ENCODE data around the gene SENP6.
"Not testable (repeated sequence)": the region's sequence is repeated elsewhere in the genome, so short reads cannot be mapped to it uniquely, and the experiment has no call there.

The SENP6 gene, protein sequence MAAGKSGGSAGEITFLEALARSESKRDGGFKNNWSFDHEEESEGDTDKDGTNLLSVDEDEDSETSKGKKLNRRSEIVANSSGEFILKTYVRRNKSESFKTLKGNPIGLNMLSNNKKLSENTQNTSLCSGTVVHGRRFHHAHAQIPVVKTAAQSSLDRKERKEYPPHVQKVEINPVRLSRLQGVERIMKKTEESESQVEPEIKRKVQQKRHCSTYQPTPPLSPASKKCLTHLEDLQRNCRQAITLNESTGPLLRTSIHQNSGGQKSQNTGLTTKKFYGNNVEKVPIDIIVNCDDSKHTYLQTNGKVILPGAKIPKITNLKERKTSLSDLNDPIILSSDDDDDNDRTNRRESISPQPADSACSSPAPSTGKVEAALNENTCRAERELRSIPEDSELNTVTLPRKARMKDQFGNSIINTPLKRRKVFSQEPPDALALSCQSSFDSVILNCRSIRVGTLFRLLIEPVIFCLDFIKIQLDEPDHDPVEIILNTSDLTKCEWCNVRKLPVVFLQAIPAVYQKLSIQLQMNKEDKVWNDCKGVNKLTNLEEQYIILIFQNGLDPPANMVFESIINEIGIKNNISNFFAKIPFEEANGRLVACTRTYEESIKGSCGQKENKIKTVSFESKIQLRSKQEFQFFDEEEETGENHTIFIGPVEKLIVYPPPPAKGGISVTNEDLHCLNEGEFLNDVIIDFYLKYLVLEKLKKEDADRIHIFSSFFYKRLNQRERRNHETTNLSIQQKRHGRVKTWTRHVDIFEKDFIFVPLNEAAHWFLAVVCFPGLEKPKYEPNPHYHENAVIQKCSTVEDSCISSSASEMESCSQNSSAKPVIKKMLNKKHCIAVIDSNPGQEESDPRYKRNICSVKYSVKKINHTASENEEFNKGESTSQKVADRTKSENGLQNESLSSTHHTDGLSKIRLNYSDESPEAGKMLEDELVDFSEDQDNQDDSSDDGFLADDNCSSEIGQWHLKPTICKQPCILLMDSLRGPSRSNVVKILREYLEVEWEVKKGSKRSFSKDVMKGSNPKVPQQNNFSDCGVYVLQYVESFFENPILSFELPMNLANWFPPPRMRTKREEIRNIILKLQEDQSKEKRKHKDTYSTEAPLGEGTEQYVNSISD

DNA sequence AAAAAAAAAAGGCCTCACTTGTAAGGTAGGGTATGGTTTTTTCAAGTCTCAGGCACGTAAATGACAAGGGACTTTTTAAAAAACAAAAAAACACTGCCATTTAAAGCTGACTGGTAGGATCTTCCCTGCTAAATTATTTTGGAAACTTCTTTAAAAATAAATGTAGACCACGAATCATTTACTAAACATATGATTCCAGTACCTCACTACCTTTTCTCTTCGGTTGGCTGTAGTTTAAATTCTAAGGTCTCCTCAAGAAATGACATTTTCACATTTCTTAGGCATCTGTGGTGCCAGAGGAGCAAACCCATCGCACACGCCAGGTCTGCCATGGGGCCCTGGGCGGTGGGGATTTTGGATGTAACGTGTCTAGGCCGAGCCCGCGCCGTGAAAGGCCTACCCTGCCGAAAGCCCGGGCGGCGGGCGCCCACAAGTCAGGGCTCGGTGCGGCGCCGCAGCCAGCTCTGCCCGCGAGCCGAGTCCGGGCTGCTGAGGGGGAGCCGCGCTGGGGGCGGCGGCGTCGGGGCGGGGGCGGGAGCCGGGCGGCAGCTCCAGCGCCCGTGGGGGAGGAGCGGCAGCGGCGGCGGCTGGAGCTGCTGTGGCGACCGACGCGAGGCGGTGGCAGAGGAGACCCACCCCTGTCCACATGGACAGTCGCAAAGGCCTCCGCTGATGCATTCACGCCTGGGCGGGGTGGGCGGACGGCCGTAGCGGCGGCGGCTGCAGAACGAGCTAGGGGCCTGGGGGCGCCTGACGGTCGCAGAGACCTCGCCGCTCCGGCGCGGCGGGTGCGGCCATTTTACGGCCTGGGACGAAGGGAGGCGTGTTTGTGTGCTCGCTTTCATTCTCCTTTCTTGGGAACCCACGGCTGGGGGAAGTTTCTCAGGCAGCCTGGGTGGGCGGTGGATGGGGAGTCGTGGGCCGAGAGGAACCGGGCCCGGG lies at the start of gene SENP6:
Gene SENP6, plus strand, starts transcription at position 577 of the 942 bp plus-strand sequence. CDS start 645 bp downstream, outside the sequence.
- DNase-seq = peak; percentile 81

DNA sequence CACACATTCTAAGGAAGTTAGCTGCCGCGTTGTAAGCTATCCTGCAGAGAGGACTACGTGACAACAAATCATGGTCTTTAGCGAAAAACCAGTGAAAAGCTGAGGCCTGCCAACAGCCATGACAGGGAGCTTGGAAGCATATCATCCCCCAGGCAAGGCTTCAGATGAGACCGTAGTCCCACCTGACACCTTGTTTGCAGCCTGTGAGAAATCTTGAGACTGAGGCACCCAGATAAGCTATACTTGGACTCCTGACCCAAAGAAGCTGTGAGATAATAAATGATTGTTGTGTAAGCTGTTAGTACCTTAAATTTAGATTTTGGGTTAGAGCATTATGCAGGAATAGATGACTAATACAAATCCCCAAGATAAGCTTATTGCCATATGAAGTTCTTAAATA lies 45.4 kb upstream of the SENP6 start:
- DNase-seq = no peak

DNA sequence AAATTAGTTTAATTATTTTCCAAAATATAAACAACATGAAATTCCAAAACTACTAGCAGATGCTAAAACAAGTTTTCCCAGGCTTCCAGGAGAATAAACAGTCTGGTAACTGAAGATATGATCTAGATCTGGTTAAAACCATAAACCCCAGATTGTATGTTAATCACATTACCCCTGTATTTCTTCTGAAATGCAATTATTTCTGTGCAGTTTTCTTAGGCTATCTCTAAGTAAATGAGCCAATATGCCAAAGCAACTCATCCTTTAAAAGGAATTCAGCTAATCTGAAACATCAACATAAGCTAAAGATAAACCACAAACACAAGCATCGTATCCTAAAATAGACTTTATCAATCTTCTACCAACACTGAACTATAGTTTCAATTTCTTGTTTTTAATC lies 44.6 kb upstream of the SENP6 start:
- no peak for DNase-seq

DNA sequence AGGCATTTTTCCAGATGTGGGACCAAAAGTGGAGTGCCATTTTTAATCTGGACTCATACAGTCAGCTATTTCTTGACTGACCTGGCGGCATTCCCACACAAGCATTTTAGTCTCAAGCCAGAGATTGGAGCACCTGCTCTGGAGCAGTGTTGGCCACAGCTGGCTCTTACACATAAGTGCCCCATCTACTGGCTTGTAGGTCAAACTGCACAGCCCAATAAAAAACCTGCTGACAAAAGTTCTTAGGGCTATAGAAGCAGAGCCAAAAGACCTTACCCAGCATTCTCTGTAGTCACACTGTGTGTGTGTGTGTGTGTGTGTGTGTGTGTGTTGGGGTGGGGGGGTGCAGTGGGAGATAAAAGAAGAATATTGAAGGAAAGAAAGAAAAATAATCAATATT lies 38.6 kb upstream of the SENP6 start:
- DNase-seq = peak; percentile 3

DNA sequence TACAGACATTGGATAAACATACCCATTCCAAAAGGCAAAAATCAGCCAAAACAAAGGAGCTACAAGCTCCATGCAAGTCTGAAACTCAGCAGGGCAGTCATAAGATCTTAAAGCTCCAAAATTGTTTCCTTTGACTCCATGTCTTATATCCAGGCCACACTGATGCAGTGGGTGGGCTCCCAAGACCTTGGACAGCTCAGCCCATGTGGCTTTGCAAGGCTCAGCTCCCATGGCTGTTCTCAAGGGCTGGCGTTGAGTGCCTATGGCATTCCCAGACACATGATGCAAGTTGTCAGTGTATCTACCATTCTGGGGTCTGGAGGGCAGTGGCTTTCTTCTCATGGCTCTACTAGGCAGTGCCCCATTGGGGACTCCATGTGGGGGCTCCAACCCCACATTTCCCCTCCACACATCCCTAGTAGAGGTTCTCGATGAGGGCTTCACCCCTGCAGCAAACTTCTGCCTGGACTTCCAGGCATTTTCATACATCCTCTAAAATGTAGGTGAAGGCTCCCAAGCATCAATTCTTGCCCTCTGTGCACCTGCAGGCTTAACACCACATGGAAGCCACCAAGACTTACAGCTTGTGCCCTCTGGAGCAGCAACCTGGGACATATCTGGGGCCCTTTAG lies 35.4 kb upstream of the SENP6 start:
- DNase-seq = no peak

DNA sequence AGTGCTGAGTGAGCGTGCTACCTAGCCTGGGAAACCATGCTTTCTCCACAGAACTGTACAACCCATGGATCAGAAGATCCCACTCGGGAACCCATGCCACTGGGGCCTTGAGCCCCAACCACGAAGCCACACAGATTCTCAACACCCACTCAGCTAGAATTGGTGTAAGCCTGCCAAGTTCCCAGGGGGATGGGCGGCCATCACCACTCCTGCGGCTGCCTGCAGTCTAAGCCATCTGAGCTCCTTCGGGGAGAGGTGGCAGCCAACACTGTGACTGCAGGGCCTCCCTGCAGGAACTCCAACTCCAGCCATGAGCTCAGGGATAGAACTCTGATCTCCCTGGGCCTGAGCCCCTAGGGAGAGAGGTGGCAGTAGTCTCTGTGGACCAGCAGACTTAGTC lies 33.6 kb upstream of the SENP6 start:
- DNase-seq = no peak

DNA sequence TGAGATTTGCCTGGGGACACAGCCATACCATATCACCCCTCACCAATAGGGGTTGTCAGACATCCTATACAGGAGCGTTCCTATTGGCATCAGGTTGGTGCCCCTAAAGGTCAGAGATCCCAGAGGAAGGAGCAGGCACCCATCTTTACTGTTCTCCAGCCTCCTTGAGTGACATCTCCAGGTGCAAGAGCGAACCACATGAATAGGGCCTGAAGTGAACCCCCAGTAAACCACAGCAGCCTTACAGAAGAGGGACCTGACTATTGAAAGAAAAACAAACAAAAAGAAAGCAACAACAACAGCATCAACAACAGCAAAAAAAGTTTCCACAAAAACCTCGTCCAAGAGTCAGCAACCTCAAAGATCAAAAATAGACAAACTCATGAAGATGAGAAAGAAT lies 32.7 kb upstream of the SENP6 start:
- no peak for DNase-seq

DNA sequence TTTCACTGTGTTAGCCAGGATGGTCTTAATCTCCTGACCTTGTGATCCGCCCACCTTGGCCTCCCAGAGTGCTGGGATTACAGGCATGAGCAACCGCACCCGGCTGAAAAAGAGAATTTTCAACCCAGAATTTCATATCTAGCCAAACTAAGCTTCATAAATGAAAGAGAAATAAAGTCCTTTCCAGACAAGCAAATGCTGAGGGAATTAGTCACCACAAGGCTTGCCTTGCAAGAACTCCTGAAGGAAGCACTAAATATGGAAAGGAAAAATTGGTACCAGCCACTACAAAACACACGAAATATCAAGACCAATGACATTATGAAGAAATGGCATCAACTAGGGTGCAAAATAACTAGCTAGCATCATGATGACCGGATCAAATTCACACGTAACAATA lies 31.0 kb upstream of the SENP6 start:
- not testable (repeated sequence) for DNase-seq

DNA sequence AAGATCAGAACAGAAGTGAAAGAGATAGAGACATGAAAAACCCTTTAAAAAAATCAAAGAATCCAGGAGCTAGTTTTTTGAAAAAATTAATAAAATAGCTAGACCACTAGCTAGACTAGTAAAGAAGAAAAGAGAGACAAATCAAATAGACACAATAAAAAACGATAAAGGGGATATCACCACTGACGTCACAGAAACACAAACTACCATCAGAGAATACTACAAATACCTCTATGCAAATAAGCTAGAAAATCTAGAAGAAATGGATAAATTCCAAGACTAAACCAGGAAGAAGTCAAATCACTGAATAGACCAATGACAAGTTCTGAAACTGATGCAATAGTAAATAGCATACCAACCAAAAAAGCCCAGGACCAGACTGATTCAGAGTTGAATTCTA lies 29.6 kb upstream of the SENP6 start:
- no peak for DNase-seq

DNA sequence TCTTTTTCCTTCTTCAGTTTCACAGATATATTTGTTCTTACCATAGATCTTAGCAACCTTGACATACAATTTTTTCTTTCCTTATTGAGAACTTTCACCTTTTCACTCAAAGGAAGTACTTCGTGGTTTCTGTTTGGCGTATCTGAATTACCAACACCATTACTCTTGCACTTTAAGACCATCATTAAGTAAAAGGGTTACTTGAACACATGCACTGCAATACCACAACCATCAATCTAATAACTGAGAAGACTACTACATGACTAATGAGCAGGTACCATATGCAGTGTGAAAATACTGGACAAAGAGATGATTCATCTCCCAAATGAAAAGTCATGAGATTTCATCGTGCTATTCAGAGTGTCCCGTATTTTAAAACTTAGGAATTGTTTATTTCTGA lies 21.7 kb upstream of the SENP6 start:
- no peak for DNase-seq

DNA sequence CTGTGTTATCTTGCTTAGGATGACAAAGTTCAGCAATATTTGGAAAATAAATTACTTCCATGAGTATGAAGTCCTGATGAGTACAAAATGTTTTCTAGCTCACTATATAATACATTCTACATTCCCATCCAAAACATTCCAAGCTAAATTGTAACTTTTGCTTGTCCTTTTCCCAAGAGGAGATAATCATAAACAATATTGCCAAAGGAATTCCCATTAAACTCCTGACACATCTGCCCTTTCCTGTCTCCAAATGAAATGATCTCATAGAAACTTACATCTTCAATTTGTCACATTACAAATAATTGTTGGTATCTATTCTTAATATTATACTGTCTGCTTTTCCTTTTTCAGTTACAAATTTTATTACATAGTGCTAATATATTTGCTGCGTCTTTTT lies 20.4 kb upstream of the SENP6 start:
- no peak for DNase-seq

DNA sequence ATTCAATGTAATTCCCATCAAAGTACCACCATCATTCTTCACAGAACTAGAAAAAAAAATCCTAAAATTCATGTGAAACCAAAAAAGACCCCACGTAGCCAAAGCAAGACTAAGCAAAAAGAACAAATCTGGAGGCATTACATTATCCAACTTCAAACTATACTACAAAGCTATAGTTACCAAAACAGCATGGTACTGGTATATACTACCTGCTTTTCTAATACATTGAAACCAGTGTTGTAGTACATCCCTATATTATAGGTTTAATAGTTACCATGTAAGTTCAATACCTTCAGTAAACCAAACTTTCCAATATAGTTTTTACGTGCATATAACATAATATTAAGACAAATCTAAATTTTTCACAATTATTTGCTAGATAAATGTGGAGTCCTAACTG lies 17.1 kb upstream of the SENP6 start:
- DNase-seq = not testable (repeated sequence)

DNA sequence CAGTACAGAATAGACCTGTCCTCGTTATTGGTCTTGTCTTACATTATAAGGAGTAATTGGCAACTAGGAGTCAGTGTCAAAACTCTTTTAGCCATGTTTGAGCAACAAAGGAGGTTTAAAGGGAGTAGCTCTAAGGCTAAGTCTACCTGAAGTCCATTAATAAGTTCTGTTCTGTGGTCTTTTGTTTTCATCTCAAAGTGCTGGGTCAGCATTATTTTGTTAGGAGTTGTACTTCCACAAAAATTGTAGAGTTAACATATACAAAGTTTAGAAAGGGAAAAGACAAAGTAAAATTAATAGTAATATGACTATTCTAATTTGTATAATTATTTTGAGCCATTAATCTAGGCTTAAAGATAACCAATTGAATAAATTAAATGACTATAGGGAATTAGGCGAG lies 12.7 kb upstream of the SENP6 start:
- no peak for DNase-seq

DNA sequence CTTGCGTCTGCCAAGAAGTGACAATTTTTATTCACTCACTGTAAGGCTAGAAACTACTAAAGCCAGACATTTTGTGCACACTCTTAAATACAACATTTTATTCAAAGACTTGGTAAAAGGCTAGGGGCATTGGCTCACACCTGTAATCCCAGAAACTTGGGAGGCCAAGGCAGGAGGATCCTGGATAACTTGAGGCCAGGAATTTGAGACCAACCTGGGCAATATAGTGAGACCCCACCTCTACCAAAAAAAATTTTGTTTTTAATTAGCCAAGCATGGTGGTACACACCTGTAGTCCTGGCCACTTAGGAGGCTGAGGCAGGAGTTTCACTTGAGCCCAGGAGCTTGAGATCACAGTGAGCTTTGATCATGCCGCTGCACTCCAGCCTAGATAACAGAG lies 11.3 kb upstream of the SENP6 start:
- DNase-seq = no peak

DNA sequence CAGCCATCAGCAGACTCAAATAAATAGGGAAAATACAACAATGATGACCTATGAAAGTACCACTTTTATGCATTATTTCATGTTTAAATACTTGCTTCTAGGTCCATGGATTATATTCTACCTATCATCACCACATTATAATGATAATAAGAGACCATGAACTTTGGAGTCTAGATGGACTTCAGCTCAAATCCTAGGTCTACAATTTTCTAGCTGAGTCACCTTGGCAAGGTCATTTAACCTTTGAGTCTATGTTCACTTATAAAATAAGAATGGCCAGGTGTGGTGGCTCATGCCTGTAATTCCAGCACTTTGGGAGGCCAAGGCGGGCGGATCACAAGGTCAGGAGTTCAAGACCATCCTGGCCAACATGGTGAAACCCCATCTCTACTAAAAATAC lies 5.3 kb upstream of the SENP6 start:
- not testable (repeated sequence) for DNase-seq

DNA sequence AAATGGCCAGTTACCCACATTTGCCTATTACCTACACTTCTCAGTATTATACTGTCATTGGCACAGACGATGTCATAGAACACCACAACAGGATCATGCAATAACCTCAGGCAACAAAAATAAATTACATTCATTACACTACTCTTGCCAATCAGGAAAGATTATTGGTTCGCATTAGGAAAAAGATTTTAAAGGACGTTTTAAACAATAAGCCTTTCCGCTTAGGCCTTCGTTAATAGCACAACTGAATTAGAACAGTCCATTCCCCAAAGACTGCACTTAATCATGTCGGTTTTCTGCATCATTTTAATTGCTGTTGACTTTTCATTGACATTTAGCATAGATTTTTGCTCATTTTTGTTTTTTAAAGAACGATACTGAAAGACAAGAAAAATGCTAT lies 912 bp upstream of the SENP6 start:
- DNase-seq = no peak

DNA sequence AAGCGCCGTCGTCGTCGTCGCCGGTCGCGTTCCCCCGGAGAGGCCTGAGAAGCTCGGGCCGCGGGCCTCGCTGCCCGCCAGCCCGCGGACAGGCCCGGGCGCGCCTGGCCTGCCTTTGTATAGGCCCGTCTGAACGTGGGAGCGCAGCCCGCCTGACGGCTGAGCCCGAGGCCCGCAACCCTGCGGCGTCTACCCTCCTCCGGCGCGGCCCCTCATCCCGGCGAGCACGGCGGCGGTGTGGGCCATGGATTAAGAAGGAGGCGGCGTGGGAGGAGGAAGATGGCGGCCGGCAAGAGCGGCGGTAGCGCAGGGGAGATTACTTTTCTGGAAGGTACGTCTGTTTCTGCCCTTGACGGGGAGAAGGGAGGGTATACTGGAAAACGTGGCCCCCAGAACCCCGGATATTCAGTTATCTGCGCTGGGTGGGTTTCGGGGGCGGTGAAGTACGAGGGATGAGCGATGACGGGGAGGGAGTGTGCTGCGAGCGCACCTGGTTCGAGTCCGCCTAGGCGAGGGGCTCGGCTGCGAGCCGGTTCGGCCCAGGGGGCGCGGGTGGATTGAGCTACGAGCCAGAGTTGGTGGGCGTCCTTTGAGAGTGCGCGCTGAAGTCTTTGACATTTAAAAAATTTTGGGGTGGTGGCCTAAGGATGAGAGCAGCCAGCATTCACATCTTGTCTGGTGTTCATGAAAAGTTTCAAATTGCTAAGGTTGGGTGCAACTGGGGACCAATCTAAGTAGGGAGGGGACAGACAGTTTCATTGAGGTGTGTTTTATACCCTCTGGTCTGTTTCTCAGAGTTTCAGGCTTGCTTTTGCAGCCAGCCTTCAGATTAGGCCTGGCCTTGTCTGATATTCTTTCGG lies 796 bp downstream of the SENP6 start:
- peak; percentile 68 for DNase-seq

DNA sequence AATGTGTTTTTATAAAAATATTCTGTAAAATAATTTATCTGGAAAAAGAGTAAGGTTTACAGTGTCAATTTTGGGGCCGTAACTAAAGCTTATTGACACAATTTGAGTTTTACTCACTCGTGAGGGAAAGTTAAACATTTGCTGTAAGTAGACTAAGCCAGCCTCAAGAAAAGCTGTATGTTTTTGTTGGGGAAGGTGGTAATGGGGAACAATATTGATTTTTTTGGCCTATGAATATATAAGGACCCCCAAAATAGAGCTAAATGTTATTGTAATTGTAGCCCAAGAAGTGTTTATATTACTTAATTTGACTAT lies 1.4 kb downstream of the SENP6 start:
- DNase-seq = no peak

DNA sequence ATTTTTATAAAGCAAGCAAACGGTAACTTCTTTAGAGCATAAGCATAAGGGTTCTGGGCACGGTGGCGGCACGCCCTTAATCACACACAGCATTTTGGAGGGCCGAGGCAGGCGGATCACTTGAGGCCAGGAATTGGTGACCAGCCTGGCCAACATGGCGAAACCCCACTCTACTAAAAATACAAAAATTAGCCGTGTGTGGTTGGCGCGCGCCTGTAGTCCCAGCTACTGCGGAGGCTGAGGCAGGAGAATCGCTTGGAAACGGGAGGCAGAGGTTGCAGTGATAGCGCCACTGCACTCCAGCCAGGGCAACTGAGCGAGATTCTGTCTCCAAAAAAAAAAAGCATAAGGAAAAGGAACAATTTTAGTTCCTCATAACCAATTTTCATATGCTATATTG lies 2.6 kb downstream of the SENP6 start:
- DNase-seq = no peak

DNA sequence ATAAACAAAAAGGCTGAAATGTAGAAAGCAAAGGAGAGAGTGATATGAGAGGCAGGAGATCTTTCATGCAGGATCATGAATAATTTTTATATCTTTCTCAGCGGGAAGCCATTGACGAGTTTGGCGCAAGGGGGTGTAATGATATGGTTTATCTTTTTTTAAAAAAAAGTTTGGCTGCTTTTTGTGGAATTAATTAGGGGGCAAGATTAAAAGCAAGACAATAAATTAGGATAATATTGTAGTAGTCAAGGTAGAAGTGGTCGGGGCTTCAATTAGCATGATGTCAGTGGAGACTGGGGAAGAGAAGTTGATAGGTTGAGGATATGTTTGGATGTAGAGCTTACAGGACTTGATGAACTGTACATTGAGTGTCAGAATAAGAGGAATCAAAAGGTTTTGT lies 4.0 kb downstream of the SENP6 start:
- DNase-seq = no peak

DNA sequence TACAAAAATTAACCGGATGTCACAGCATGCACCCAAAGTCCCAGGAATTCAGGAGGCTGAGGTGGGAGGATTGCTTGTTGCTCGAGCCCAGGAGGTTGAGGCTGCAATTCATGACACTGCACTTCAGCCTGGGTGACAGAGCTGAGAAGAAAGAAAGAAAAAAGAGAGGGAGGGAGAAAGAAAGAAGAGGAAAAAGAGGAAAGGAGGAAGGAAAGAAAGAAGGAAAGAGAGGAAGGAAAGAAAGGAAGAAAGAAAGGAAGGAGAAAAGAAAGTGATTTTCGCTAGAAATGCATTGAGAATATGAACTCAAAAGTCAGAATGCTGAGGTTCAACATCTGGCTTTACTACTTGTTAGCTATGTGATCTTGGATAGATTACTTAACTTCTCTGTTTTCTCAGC lies 6.6 kb downstream of the SENP6 start:
- no peak for DNase-seq
